Neural progenitor cell (in vitro differentiated cells): ENCODE results near the gene SP1.

Experiments
- EZH2 ChIP-seq: fragments of 200-600 bp; sonication (generic); IDR thresholded peaks from 2 replicates; pipeline ENCODE4 v1.6.1; 2017; ENCODE audit warnings: antibody characterized with exemption, mild to moderate bottlenecking, moderate library complexity
- EZH2phosphoT487 ChIP-seq: fragments of 200-600 bp; sonication (generic); IDR thresholded peaks from 2 replicates; pipeline ENCODE4 v1.6.1; 2017; ENCODE audit warnings: antibody characterized with exemption
- TF ChIP-seq, protein P1 (sequence below): fragments of 200-600 bp; sonication (generic); IDR thresholded peaks from 2 replicates; pipeline ENCODE4 v1.5.1; 2017; ENCODE audit warnings: antibody characterized with exemption, mild to moderate bottlenecking

DNA sequence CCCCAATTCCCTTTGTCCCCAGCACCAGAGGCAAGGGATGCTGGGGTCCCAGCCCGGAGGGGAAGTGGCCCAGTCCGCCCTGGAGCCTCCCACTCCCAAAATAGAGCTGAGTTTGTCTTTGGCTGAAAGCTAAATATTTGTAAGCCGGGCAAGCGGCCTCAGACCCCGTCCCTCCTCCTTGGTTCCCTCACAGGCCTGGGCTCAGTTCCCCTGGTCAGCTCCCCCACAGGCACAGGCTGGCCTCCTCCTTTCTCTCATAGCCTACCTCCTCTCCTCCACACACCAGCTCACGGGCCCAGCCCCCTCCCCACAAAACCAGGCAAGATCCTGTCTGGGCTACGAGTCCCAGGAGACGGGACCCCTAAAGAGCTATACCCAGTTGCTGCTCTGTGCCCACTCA lies 45.2 kb upstream of the SP1 start:
- TF ChIP-seq EZH2 (no peak), EZH2phosphoT487 (no peak)
- TF ChIP-seq, protein P1, sequence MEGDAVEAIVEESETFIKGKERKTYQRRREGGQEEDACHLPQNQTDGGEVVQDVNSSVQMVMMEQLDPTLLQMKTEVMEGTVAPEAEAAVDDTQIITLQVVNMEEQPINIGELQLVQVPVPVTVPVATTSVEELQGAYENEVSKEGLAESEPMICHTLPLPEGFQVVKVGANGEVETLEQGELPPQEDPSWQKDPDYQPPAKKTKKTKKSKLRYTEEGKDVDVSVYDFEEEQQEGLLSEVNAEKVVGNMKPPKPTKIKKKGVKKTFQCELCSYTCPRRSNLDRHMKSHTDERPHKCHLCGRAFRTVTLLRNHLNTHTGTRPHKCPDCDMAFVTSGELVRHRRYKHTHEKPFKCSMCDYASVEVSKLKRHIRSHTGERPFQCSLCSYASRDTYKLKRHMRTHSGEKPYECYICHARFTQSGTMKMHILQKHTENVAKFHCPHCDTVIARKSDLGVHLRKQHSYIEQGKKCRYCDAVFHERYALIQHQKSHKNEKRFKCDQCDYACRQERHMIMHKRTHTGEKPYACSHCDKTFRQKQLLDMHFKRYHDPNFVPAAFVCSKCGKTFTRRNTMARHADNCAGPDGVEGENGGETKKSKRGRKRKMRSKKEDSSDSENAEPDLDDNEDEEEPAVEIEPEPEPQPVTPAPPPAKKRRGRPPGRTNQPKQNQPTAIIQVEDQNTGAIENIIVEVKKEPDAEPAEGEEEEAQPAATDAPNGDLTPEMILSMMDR: no peak
